Stromal cell of bone marrow (primary cell): ENCODE results near the gene AACS.
"Not testable (repeated sequence)": the region's sequence is repeated elsewhere in the genome, so short reads cannot be mapped to it uniquely, and the experiment has no call there.

Source experiments
- DNase-seq: peaks from one replicate; pipeline ENCODE4 v3.0.0-alpha.2; 2012; ENCODE audit warnings: low read depth

The AACS gene

DNA sequence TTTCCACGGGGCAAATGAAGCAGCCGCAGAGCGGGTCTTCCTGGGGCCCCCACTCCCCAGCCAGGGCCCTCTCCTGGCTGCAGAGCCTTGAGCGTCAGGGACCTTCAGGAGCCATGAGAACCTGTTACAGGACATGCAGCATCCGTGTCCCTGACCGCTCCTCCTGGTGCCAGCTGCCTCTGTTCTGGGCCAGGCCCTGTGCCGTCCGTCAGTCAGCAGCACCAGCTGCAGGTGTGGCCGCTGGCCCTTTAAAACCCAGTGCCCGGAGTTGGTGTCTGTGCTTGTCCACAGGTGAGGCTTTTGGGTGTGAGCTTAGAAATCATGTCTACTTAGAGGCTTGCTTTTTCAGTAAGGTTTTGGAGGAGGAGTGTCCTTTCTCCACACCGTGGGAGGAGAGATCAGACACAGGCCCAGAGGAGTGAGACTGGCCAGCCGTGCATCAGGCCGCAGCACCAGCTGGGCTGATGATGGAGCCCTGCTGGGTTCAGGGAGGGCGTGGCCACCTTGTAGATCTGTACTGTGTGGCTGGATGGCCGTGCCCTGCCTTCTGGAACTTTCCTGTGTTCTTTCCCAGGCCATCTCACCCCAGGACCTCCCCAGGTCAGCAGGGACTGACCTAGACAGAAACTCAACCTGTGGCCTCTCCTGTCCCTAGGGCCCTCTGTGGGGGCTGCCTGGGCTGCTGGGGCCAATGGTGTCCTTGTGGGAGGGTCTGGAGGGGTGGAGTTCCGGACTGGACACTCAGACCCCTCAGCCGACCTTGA is 27.1 kb downstream of the AACS start:
- no peak for DNase-seq

- DNase-seq = peak; percentile 46
Measured at GRCh38 chr12:125092872-125093680, 27.8 kb downstream of the AACS start.

DNA sequence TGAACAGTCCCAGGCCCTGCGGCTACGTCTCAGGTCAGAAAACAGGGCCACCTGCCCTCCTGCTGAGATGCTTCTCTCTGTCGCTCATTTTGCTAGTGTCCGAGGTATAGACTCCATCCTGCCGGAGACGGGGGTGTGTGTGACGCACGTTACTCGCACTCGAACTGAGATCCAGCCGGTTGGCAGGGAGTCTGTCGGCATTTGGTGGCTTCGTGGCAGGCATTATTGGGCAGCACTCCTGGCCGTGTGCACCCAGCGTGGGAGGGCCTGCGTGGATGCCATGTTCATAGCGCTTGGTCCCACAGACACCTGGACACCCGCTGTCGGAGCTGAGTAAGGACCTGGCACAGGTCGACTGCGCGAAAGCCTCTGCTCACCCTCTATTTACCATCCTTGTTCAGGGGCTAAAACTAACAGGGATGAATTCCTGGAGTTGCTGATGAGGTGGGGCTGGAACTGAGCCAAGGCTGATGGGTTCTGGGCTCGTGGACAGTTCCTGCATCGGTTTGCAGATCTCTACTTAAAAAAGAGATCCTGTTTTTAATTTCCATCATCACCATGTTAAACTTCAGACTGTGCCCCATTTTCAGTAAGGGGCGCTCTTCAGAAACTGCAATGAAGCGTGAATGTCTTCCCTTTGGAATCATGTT is 28.6 kb downstream of the AACS start:
- DNase-seq = no peak

GRCh38 chr12:125096894-125097293 is 31.7 kb downstream of the AACS start:
- DNase-seq = no peak

- DNase-seq = no peak
Measured at GRCh38 chr12:125097427-125097826, 32.2 kb downstream of the AACS start.

DNA sequence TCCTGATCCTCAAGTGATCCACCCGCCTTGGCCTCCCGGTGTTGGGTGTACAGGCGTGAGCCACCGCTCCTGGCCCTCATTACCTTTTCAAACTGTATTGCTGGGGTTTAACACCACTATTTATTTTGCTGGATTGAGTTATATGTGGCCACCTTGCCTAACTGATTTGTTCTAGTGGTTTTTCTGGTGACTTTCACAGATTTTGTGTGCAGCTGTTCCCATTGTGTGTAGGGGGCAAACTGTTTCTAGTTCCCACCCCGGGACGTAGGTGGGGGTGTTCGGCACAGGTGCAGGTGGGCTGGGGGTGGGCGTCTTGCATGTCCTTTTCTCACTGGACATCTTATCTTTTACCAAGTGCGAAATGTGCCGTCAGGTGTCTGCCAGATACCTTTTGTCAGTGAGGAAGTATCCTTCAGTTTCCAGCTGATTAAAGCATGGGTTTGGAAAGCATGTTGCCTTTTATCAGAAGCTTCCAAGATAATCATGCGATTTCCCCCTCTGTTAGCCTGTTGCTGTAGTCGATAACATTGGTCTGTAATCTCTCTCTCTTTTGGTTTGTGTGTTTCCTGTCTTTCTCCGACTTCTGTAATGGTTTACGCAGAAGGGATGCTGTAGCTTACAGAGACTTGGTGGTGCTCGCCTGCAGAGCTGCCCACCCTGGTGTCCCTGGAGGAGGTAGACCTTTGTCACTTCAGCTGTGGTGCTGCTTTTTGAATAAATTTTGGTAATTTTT is 33.6 kb downstream of the AACS start:
- no peak for DNase-seq

- DNase-seq = no peak
Measured at GRCh38 chr12:125099409-125099782, 34.2 kb downstream of the AACS start.

GRCh38 chr12:125100551-125101434 is 35.6 kb downstream of the AACS start:
- DNase-seq = no peak

- DNase-seq = no peak
Measured at GRCh38 chr12:125104982-125105381, 39.7 kb downstream of the AACS start.

- no peak for DNase-seq
Measured at GRCh38 chr12:125105600-125105999, 40.4 kb downstream of the AACS start.

DNA sequence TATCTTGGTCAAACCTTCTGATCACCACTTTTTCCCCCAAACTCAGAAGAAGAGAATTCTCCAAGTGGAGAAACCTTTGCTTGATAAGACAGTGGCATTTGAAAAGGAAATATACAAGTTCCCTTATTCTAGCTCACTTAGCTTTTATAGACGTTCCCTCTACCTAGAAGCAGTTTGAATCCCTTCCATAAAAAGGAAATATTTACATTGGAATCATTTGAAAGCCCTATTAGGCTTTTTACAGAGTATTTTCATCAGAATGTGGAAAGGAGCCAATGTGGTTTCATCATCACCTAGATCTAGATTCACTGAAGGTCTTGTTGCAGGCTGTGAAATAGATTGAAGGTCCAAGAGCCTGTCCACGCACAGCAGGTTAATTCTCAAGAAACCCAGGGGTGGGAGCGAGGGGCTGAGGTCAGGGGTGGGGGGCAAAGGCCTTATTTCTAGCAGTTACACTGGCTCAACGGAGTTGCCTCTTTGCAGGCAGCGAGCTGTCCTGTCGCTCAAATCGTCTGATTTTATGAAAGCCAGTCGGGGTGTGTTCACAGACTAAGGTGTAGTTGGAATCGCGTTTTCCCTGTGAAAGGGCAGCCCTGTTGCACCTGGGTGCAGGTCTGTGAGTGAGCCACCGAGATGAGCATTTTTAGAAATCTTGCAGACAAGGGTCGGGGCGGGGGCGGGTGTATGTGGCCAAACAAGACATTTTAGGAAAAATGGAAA is 45.6 kb downstream of the AACS start:
- DNase-seq = peak; percentile 9

DNA sequence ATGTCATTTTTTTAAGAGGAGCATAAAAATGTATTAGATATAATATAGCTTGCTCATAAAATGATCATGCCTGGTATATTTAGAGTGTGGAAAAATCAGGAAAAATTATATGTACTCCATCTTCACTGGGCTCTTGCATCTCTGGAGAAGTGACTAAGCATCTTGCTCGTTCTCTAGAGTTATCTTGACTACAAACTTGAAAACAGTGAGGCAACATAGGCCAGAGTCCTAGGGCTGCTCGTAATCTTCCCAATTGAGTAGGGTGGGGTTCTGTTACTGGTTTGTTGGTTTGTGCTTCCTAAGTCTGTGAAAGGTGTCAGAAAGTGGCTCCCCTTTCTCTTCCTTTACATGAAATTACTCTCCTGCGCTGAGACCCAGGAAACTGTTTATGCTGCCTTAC is 46.2 kb downstream of the AACS start:
- DNase-seq = no peak

GRCh38 chr12:125112614-125113013 is 47.4 kb downstream of the AACS start:
- DNase-seq = not testable (repeated sequence)

DNA sequence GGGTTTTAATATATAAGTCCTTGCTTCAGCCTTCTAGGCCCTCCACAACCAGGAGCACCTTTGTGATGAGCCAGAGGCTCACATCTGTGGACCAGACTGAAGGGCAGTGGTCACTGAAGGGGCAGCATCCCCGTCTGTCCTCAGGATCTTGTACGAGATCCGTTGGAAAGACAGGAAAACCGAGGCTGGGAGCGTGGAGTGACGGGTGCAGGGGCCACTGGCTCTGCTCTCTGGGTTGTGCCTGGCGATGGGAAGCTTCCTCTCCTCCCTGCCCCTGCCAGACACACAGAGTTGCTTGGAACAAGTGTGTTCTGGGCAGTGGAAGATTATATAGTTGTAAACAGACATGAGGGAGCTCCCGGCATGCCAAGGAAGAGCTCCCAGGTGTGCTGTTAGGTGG is 48.0 kb downstream of the AACS start:
- no peak for DNase-seq

DNA sequence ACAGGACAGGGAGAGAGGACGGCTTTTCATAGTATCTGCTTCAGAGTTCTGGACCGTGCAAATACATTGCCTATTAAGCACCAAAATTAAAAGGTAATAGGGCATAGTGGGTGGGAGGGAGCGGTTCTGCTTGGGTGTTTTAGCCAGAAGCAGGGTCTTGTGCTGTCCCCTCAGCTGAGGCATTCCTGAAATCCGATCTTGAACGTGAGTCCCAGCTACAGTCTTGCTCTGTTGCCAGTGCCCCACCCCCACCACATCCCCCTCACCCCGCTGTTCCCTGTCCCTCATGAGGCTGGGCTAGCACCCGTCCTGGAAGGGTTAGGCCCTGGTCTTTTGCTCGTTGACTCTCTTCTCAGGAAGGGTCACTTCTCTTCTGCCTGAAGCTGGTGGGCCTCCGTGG is 48.6 kb downstream of the AACS start:
- no peak for DNase-seq

DNA sequence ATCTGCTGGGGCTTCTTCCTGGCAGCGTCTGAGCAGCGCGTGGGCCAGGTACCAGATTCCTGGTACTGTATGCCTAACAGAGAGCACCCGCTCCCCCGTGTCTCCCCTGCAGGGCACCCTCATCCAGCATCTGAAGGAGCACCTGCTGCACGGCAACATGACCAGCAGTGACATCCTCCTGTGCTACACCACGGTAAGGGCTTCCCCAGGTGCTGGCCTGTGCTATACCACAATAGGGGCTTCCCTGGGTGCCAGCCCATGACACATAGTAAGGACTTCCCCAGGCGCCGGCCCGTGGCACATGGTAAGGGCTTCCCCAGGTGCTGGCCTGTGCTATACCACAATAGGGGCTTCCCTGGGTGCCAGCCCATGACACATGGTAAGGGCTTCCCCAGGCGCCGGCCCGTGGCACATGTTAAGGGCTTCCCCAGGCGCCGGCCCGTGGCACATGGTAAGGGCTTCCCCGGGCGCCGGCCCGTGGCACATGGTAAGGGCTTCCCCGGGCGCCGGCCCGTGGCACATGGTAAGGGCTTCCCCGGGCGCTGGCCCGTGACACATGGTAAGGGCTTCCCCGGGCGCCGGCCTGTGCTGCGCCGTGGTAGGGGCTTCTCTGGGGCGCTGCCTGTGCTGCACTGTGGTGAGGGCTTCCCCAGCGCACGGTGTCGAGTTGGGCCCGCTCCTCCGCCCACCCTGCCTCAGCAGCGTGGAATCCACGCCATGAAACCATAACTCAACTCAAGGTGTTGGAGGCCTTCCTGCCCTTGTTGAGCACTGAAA is 49.3 kb downstream of the AACS start:
- no peak for DNase-seq

DNA sequence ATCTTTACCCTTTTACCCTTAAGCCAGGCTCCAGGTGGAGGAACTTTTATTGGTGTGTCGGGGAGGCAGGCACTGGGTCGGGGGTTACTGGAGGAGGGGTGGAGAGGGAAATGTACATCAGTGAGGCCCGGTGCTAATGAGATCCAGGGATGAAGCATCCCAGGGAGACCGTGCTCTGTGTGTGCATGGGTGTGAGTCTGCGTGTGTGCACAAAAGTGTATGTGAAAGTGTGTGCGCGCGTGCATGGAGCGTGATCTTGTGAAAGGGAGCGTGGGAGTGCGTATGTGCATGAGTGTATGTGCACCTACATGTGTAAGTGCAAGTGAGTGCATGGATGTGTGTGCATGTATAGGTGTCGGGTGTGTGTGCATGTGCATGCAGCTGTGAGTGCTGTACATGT is 55.3 kb downstream of the AACS start:
- no peak for DNase-seq

DNA sequence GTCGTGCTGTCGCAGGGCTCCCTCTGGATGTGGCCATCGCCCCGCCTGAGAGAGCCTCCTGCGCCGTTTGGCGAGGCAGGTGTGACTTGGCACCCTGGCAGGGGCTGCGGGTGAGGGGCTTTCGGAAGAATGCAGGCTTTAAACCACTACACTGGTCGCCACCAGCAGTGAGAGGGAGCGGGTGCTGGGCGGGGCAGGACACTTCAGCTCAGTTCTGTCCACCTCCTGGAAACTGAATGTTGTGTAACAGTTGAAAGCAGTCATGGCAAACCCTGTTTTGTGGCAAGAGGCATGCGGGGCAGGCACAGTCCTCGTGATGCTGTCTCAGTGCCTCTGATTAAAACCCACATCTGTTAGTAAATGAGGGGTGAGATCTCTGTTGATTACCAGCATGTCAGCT is 55.9 kb downstream of the AACS start:
- DNase-seq = no peak

DNA sequence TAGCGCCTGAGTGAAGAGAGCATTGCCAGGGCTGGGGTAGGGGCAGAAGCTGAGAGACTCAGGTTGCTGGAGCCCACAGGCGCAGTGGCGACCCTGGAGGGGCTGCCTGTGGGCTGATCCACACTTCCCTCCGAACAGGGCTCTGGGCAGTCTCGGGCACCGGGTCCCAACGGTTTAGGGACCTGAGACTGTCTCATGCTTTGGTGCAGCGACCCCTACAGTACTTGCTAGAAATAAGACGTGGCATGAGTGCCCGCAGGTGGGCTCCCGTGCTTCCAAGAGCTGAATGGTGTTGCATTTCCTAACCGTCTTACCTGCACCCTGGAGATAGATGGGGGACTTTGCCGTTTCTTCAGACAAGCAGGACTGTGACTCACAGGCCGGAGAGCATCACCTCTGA is 57.4 kb downstream of the AACS start:
- no peak for DNase-seq
